Stomach (tissue), 9 donors: Measurements from ENCODE around the gene EFNA4. TPM values are rescaled to one million over a fixed set of nuclear protein-coding genes. Genes with fewer than 3 reads are reported as not detected.
A peak's percentile ranks its signal among the peaks of the same experiment; 100 is the strongest.

Source experiments
- DNase-seq, 2 donors: peaks; one replicate each; pipeline versions ENCODE4 v3.0.0 to v3.0.0-alpha.2; 2013 to 2019
- H3K27ac ChIP-seq, 5 donors: fragments of 200-600 bp in 4 of 5; sonication (generic) in 4 of 5; one replicate each; pipeline ENCODE4 v1.5.1; 2013 to 2019; ENCODE audit warnings: mild to moderate bottlenecking in 1 of 5, moderate library complexity in 1 of 5
- H3K27me3 ChIP-seq, 3 donors: fragments of 200-600 bp; sonication (generic); one replicate each; pipeline ENCODE4 v1.5.1; 2017 to 2019; ENCODE audit warnings: mixed run types in 1 of 3
- H3K36me3 ChIP-seq, 4 donors: fragments of 200-600 bp; sonication (generic); 1 replicate in 3 of 4; 2 replicates in 1 of 4; pipeline ENCODE4 v1.5.1; 2016 to 2019
- H3K4me1 ChIP-seq, 4 donors: fragments of 200-600 bp; sonication (generic); one replicate each; pipeline ENCODE4 v1.5.1; 2016 to 2019
- H3K4me3 ChIP-seq, 4 donors: fragments of 200-600 bp; sonication (generic) in 3 of 4; one replicate each; pipeline ENCODE4 v1.5.1; 2016 to 2019; ENCODE audit warnings: mild to moderate bottlenecking in 1 of 4
- H3K9me3 ChIP-seq, 4 donors: fragments of 200-600 bp; sonication (generic); one replicate each; pipeline ENCODE4 v1.5.1; 2016 to 2019
- EP300 ChIP-seq: sonication (generic); formaldehyde crosslinking; IDR thresholded peaks from one replicate; pipeline ENCODE4 v1.6.1; 2017; ENCODE audit warnings: antibody characterized with exemption
- POLR2A ChIP-seq, 4 donors: fragments of 450-650 bp; IDR thresholded peaks; one replicate each; pipeline ENCODE4 v1.6.1; 2016; ENCODE audit warnings: antibody characterized with exemption in 4 of 4, control low read depth in 2 of 4, mild to moderate bottlenecking in 1 of 4, moderate library complexity in 1 of 4
- POLR2AphosphoS5 ChIP-seq, 3 donors: sonication (generic); formaldehyde crosslinking; IDR thresholded peaks; one replicate each; pipeline ENCODE4 v1.6.1; 2016; ENCODE audit warnings: antibody characterized with exemption in 3 of 3
- WGBS, 5 donors: extraction: QIAGEN DNeasy Blood & Tissue Kit in 3 of 5; methylation state at CpG; one replicate each; pipeline versions ENCODE4 v1.1.5 to v1.1.7; 2013 to 2018; 5-methylcytosine and 5-hydroxymethylcytosine counted together
- intact Hi-C: fragments of 100-400 bp; cut with DNase I; formaldehyde crosslinking; loops from one replicate; pipeline ENCODE4 v1.15.1; 2023; ENCODE audit warnings: low total_unique reads
- polyA plus RNA-seq, 3 donors: library from polyadenylated mRNA; stranded (reverse); fragments of 200-250 nt; gene quantifications; one replicate each; pipeline ENCODE4 v1.2.3, GENCODE V29; 2013
- total RNA-seq, 5 donors: library from RNA; depleted of rRNA; stranded (reverse); fragments of >200 nt; gene quantifications; one replicate each; pipeline versions ENCODE4 v1.1.0 to v1.2.3, GENCODE V29; 2014 to 2016
- TF ChIP-seq, protein P1 (sequence below), 7 experiments: fragments of 450-650 bp in 4 of 7; fragments of 200-600 bp in 3 of 7; sonication (generic) in 3 of 7; IDR thresholded peaks; one replicate each; pipeline ENCODE4 v1.5.1; 2016 to 2019; ENCODE audit warnings: antibody characterized with exemption in 7 of 7, control low read depth in 2 of 7, mild to moderate bottlenecking in 1 of 7
- donor health status: healthy with polysubstance abuse.
- donor health status: Bipolar disorder and iron deficiency.
- donor health status: healthy.

EFNA4 gene
- total and polyA plus RNA-seq, 8 donors = 3.5 to 13.2 (median 6.2) TPM; not detected in 2

DNA sequence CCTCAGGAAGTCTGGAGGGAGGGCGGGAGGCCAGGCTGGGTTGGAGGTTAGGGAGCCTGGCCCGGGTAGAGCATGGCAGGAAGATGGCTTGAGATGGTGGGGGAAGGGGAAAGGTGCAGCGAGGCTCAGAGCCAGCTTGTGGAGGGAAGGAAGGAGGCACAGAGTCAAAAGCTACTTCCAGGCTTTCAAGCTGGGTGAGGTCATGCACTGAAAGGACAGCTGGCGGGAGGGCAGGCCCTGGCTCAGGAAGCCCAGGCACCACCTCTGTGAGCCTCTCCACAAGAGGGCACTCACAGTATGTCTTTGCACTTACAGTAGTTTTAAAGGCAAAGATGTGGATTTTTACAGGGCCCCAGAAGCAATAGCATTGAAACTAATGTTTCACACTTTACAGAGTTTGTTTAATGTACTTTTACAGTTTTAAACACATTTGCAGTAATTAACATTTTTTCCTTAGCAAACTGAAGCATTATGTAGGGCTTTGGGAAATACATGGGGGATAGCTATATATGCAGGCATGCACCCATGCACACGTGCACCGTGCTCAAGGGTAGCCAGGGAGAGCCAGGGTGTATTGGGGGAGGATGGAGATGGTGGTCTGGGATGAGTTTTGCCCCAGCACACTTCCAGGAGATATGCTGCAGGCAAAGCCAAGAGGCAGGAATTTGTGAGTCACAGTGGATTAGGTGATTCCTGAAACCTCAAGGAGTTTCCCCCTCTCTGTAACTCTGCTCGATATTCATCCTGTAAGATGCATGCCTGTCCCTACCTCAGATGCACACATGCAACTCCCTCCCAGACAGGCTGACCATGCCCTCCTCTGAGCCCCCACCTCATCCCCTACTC is 18.5 kb upstream of the EFNA4 start:
- DNase-seq = peak; percentile 88 to 91
- H3K36me3 ChIP-seq = no peaks in the 10 kb centered on the region
- no peak overlapping the region for H3K4me3 ChIP-seq
- peaks cover 20 to 44% (median 38%) of the 10 kb centered on the region in 4 donors for H3K4me1 ChIP-seq
- H3K27ac ChIP-seq = peak overlapping the region; percentile 33 to 81 (median 54)
- H3K9me3 ChIP-seq = no peaks in the 10 kb centered on the region
- intact Hi-C loops = no loop called here
- H3K27me3 ChIP-seq = no peaks in the 10 kb centered on the region
- TF ChIP-seq EP300 (no peak), POLR2A (IDR thresholded peaks at IDR 0.05) (no peak), POLR2AphosphoS5 (IDR thresholded peaks at IDR 0.05) (peak in 2 of 3 donors; percentile 18 to 75)
- TF ChIP-seq, protein P1, sequence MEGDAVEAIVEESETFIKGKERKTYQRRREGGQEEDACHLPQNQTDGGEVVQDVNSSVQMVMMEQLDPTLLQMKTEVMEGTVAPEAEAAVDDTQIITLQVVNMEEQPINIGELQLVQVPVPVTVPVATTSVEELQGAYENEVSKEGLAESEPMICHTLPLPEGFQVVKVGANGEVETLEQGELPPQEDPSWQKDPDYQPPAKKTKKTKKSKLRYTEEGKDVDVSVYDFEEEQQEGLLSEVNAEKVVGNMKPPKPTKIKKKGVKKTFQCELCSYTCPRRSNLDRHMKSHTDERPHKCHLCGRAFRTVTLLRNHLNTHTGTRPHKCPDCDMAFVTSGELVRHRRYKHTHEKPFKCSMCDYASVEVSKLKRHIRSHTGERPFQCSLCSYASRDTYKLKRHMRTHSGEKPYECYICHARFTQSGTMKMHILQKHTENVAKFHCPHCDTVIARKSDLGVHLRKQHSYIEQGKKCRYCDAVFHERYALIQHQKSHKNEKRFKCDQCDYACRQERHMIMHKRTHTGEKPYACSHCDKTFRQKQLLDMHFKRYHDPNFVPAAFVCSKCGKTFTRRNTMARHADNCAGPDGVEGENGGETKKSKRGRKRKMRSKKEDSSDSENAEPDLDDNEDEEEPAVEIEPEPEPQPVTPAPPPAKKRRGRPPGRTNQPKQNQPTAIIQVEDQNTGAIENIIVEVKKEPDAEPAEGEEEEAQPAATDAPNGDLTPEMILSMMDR (IDR thresholded peaks at IDR 0.05) = peak in 5 of 7 experiments; percentile 56 to 82 (median 74)
- 38 to 52% (median 47%) methylated on average over 7 of the region's 7 CpGs for WGBS, 5 donors

DNA sequence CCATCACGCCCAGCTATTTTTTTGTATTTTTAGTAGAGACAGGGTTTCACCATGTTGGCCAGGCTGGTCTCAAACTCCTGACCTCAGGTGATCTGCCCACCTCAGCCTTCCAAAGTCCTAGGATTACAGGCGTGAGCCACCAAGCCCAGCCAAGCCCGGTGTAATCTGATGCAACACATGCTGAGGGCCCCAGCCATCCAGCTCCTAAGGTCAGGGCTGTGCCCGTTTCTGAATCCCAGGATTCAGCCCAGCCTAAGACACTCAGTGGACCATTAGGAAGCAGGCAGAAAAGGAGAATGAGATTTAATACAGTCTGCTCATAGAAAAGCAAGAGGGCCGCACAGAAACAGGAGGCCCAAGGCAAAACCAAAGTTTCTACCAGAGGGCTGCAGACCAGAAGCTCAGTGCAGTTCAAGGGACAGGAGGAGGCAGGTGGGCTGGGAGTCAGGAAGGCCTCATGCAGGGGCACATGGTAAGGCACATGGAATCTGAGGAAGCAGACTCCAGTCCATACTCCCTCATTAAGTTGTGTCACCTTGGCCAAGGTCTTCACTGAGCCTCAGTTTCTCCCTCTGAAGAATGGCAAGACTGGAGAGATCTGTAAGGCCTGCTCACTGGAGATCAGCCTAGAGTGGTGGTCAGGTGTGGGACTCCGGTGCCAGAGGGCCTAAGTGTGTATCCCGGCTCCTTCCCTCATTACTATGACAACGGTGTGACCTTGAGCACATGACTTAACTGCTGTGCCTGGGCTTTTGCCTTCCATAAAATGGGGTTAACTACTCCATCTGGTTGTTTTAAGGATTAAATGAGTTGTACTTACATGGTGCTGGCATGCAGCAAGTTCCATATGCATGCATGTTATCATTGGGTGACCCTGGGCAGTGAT is 14.8 kb upstream of the EFNA4 start:
- WGBS, 5 donors = 78 to 88% (median 81%) methylated on average over 8 of the region's 8 CpGs
- intact Hi-C loops = no loop called here
- H3K36me3 ChIP-seq = peaks cover 0 to 5% (median 2%) of the 10 kb centered on the region in 4 donors
- no peaks in the 10 kb centered on the region for H3K27me3 ChIP-seq
- H3K9me3 ChIP-seq = no peaks in the 10 kb centered on the region
- H3K4me1 ChIP-seq = peaks cover 45 to 62% (median 62%) of the 10 kb centered on the region in 4 donors
- TF ChIP-seq POLR2A (IDR thresholded peaks at IDR 0.05) (no peak), POLR2AphosphoS5 (IDR thresholded peaks at IDR 0.05) (no peak), EP300 (no peak)
- TF ChIP-seq, protein P1 (IDR thresholded peaks at IDR 0.05) = no peak
- H3K27ac ChIP-seq = peak overlapping the region in 1 of 5 donors; percentile 93
- DNase-seq = no peak
- no peak overlapping the region for H3K4me3 ChIP-seq

- Histone ChIP-seq H3K9me3 (no peaks in the 10 kb centered on the region), H3K4me1 (peaks cover 37 to 52% (median 50%) of the 10 kb centered on the region in 4 donors), H3K27ac (peak overlapping the region; percentile 92 to 97 (median 95)), H3K36me3 (peaks cover 7 to 17% (median 15%) of the 10 kb centered on the region in 4 donors), H3K27me3 (no peaks in the 10 kb centered on the region), H3K4me3 (peak overlapping the region; percentile 73 to 89 (median 78))
- WGBS, 5 donors = 9 to 21% (median 13%) methylated on average over 10 of the region's 10 CpGs
- intact Hi-C loops = no loop called here
- TF ChIP-seq, protein P1 (IDR thresholded peaks at IDR 0.05) = no peak
- TF ChIP-seq POLR2AphosphoS5 (IDR thresholded peaks at IDR 0.05) = no peak
- TF ChIP-seq POLR2A (IDR thresholded peaks at IDR 0.05) = no peak
- no peak for TF ChIP-seq EP300
- DNase-seq = peak in 1 of 2 donors; percentile 44
Measured at GRCh38 chr1:155049651-155050559, 13.6 kb upstream of the EFNA4 start.
